Upper lobe of right lung (tissue), 1 donor: Measurements from ENCODE around the gene MMP24OS. TPM values are rescaled to one million over a fixed set of nuclear protein-coding genes. Genes with fewer than 3 reads are reported as not detected.
A peak's percentile ranks its signal among the peaks of the same experiment; 100 is the strongest.
"Not testable (repeated sequence)": the region's sequence is repeated elsewhere in the genome, so short reads cannot be mapped to it uniquely, and the experiment has no call there.

Source experiments
- ATAC-seq: fragments of 200-7000 bp; cut with Tn5 transposase; one replicate; pipeline ENCODE4 v1.9.1; 2020; ENCODE audit warnings: mild to moderate bottlenecking, moderate library complexity
- DNase-seq: peaks from one replicate; pipeline ENCODE4 v3.0.0-alpha.2; 2020
- H3K27ac ChIP-seq: fragments of 200-600 bp; one replicate; pipeline ENCODE4 v1.8.0; 2022
- H3K27me3 ChIP-seq: fragments of 200-600 bp; one replicate; pipeline ENCODE4 v1.8.0; 2022; ENCODE audit warnings: mild to moderate bottlenecking
- H3K36me3 ChIP-seq: fragments of 200-600 bp; one replicate; pipeline ENCODE4 v1.8.0; 2022
- H3K4me1 ChIP-seq: fragments of 200-600 bp; one replicate; pipeline ENCODE4 v1.8.0; 2022
- H3K4me3 ChIP-seq: fragments of 200-600 bp; one replicate; pipeline ENCODE4 v1.8.0; 2022; ENCODE audit warnings: mild to moderate bottlenecking
- H3K9me3 ChIP-seq: fragments of 200-600 bp; one replicate; pipeline ENCODE4 v1.8.0; 2022
- intact Hi-C: fragments of 100-400 bp; cut with DNase I; formaldehyde crosslinking; loops from one replicate; pipeline ENCODE4 v1.11.0; 2022
- total RNA-seq: library from RNA; stranded (reverse); fragmentation: NEBNext Ultra II Directional; extraction: Animal tissue kit (Norgen Biotek cat#: 25700); gene quantifications from one replicate; pipeline ENCODE4 v1.2.1, GENCODE V29; 2021
- TF ChIP-seq, protein P1 (sequence below): fragments of 200-600 bp; IDR thresholded peaks from one replicate; pipeline ENCODE4 v1.8.0; 2022; ENCODE audit warnings: antibody characterized with exemption
- donor health status: DM: no; HTN: yes; CAD: no; lungs with severe emphysema.

The MMP24OS gene
- total RNA-seq, 1 donor from 2014 or later, result 85.2 TPM

DNA sequence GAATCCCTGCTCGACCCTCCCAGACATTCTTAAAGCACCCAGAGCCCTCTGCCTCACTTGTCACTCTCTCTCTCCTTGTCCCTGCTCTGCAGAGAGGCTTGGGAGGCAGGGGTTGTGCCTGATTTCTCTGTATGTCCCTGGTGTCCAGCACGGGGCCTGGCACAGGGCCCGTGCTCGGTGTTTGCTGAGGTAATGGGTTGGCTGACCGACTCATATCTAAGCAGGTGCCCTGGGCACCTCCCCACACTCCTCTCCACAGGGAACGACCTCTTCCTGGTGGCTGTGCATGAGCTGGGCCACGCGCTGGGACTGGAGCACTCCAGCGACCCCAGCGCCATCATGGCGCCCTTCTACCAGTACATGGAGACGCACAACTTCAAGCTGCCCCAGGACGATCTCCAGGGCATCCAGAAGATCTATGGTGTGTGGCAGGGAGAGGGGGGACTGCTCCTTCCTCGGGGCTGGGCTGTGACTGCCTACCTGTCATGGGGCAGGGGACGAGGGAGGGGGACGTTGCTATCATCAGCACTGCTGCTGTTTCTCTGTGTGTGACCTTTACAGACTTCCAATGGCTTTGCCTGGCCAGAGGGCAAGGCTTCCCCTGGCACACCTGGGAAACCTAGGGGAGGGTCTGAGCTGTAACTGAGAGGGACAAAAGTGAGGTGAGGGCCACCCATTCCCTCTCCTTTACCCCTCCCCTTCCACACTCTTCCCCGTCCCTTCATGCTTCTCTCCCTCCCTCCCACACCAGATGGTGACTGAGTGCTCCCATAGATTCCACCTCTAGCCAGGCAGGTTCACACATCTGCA is 14.2 kb downstream of the MMP24OS start:
- intact Hi-C loops, result no loop called here
- TF ChIP-seq, protein P1, sequence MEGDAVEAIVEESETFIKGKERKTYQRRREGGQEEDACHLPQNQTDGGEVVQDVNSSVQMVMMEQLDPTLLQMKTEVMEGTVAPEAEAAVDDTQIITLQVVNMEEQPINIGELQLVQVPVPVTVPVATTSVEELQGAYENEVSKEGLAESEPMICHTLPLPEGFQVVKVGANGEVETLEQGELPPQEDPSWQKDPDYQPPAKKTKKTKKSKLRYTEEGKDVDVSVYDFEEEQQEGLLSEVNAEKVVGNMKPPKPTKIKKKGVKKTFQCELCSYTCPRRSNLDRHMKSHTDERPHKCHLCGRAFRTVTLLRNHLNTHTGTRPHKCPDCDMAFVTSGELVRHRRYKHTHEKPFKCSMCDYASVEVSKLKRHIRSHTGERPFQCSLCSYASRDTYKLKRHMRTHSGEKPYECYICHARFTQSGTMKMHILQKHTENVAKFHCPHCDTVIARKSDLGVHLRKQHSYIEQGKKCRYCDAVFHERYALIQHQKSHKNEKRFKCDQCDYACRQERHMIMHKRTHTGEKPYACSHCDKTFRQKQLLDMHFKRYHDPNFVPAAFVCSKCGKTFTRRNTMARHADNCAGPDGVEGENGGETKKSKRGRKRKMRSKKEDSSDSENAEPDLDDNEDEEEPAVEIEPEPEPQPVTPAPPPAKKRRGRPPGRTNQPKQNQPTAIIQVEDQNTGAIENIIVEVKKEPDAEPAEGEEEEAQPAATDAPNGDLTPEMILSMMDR, result no peak
- H3K4me3 ChIP-seq, result peak overlapping the region; percentile 29
- no peaks in the 10 kb centered on the region for H3K27me3 ChIP-seq
- ATAC-seq, result peak; percentile 85
- peak; percentile 87 for DNase-seq
- H3K36me3 ChIP-seq, result peaks cover 28% of the 10 kb centered on the region
- H3K27ac ChIP-seq, result peak overlapping the region; percentile 79
- H3K9me3 ChIP-seq, result no peaks in the 10 kb centered on the region
- no peaks in the 10 kb centered on the region for H3K4me1 ChIP-seq

DNA sequence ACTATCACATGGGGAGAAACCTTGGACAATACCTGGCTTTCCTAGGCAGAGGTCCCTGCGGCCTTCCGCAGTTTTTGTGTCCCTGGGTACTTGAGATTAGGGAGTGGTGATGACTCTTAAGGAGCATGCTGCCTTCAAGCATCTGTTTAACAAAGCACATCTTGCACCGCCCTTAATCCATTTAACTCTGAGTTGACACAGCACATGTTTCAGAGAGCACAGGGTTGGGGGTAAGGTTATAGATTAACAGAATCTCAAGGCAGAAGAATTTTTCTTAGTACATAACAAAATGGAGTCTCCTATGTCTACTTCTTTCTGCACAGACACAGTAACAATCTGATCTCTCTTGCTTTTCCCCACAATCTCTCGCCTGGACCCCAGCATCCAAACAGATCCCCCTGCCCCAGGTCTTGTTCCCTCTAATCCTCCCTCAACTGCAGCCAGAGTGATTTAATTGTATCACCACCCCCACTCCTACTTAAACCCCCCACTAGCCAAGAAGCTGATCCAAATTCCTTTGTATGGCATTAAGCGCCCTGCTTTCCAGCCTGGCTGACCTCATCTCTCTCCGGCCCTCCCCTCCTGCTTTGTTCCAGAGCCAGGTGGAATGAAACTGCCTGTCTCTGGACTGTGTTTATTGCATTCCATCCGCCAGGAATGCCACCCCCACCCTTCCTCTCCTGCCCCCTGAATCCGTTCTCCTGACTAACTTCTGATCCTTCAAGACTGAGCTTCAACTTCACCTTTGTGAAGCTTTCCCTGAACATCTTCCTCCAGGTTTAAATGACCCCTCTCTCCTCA is 15.0 kb downstream of the MMP24OS start:
- H3K36me3 ChIP-seq, result peaks cover 22% of the 10 kb centered on the region
- H3K4me1 ChIP-seq, H3K9me3 ChIP-seq, DNase-seq, intact Hi-C loops, H3K27me3 ChIP-seq: not testable (repeated sequence)
- peak overlapping the region; percentile 29 for H3K4me3 ChIP-seq
- peak; percentile 81 for ATAC-seq
- H3K27ac ChIP-seq, result peak overlapping the region; percentile 79

DNA sequence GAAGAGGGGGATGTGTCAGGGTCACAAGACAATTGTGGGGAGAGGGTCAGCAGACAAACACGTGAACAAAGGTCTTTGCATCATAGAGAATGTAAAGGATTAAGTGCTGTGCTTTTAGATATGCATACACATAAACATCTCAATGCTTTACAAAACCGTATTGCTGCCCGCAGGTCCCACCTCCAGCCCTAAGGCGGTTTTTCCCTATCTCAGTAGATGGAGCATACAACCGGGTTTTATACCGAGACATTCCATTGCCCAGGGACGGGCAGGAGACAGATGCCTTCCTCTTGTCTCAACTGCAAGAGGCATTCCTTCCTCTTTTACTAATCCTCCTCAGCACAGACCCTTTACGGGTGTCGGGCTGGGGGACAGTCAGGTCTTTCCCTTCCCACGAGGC is 15.6 kb downstream of the MMP24OS start:
- ATAC-seq, DNase-seq, H3K4me1 ChIP-seq, H3K4me3 ChIP-seq, H3K9me3 ChIP-seq, H3K27me3 ChIP-seq, intact Hi-C loops: not testable (repeated sequence)
- H3K27ac ChIP-seq, result peak overlapping the region; percentile 30
- H3K36me3 ChIP-seq, result peaks cover 16% of the 10 kb centered on the region

DNA sequence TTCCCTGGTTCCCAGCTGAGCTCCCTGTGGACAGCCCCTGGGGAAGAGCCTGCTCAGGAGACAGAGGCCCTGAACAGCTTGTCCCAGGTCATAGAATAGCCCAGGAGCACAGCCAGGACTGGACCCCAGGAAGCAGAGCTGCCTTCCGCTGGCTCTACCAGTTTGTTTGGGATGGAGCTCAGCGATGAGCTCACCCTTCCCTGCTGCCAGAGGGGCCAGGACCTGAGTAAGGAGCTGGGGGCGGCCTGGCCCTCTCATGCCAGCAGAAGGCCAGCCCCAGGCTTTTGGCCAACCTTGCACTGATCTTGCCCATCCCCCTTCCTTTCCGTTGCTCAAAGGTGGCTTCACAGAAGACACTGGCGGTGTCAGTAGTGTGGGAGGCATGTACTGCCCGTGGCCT is 17.5 kb downstream of the MMP24OS start:
- TF ChIP-seq, protein P1, result no peak
- DNase-seq, result no peak
- ATAC-seq, result no peak
- H3K36me3 ChIP-seq, result no peaks in the 10 kb centered on the region
- intact Hi-C loops, result no loop called here
- no peaks in the 10 kb centered on the region for H3K9me3 ChIP-seq
- H3K27me3 ChIP-seq, result no peaks in the 10 kb centered on the region
- no peak overlapping the region for H3K4me3 ChIP-seq
- H3K27ac ChIP-seq, result no peak overlapping the region
- no peaks in the 10 kb centered on the region for H3K4me1 ChIP-seq

DNA sequence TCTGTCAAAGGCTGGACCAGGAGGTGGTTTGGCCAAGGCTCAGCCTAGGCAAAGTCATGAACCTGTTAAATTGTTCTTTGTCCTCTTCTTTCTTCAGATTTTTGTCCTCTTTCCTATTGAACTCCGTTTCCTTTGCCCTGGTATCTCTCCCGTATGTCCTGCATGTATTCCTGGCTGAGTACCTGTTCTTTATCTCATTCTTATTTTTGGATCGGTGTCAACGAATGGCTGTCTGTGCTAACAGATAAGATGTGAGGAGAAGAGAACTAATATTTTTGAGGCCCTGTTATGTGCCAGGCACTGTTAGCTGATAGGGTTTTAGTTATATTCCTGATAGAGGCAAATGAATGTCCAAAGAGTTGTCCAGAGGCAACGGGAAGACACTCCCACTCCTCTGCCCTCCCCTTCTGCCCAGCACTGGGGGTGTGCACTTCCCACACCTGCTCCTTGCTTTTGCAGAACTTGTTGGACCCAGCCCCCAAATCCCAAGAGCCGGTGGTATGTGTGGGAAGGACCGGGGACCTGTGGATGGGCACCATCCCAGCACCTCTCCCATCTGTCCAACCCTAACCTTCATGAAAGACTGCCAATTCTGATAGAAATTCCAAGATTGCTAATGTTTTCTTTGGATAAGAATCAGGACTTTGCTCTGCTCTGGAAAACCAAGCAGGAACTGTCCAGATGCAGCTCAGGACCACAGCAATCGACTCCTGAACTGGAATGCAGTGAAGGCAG is 20.6 kb downstream of the MMP24OS start:
- TF ChIP-seq, protein P1, result no peak
- no peak overlapping the region for H3K27ac ChIP-seq
- no peaks in the 10 kb centered on the region for H3K4me1 ChIP-seq
- intact Hi-C loops, result no loop called here
- H3K36me3 ChIP-seq, result no peaks in the 10 kb centered on the region
- DNase-seq, result no peak
- ATAC-seq, result no peak
- no peaks in the 10 kb centered on the region for H3K27me3 ChIP-seq
- H3K9me3 ChIP-seq, result no peaks in the 10 kb centered on the region
- H3K4me3 ChIP-seq, result no peak overlapping the region

DNA sequence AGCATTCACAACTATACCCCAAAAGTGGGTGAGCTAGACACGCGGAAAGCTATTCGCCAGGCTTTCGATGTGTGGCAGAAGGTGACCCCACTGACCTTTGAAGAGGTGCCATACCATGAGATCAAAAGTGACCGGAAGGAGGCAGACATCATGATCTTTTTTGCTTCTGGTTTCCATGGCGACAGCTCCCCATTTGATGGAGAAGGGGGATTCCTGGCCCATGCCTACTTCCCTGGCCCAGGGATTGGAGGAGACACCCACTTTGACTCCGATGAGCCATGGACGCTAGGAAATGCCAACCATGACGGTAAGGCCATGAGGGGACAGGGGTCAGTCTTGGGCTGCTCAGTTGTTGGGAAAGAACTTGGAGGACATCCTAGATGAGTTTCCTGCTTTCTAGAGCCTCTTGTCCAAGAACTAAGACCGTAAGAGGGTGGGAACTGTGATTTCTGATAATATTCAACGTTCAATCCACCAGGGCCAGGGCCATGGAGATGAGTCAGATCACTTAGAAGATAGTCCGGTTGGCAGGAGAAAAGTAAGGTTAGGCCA is 23.4 kb downstream of the MMP24OS start:
- ATAC-seq (no peak), DNase-seq (no peak)
- no peaks in the 10 kb centered on the region for H3K36me3 ChIP-seq
- no peaks in the 10 kb centered on the region for H3K9me3 ChIP-seq
- TF ChIP-seq, protein P1, result no peak
- no peak overlapping the region for H3K4me3 ChIP-seq
- H3K27me3 ChIP-seq, result no peaks in the 10 kb centered on the region
- intact Hi-C loops, result no loop called here
- H3K27ac ChIP-seq, result no peak overlapping the region
- no peaks in the 10 kb centered on the region for H3K4me1 ChIP-seq
